Heart left ventricle (tissue), 13 donors: ENCODE results near the gene FREM2.

Source experiments
- CTCF ChIP-seq, 12 donors: fragments of 200-600 bp; sonication (generic) in 4 of 12; IDR thresholded peaks; one replicate each; pipeline versions ENCODE4 v1.5.0 to v1.8.0; 2018 to 2022; ENCODE audit warnings: antibody characterized with exemption in 12 of 12, mild to moderate bottlenecking in 5 of 12
- POLR2A ChIP-seq, 2 donors: fragments of 450-650 bp; IDR thresholded peaks; one replicate each; pipeline ENCODE4 v1.6.1; 2017; ENCODE audit warnings: antibody characterized with exemption in 2 of 2, mild to moderate bottlenecking in 2 of 2, moderate library complexity in 2 of 2
- donor health status: ischemic (EF 13 %, LVEDD 7.1; RV severe dilation, severe dysfunction).
- donor health status: DM: no; HTN: yes; CAD: no.
- donor health status: DM: no; HTN: no; CAD: no.
- donor health status: ischemic (EF 25% LVEDD 6.9; RV normal size, moderate dysfunction).
- donor health status: ischemic (EF 25% LVEDD 5.7; RV mildly dilated, moderate dysfunction).
- donor health status: ischemic (EF 35%, LVEDD 5.7; RV mildly dilated, moderate dysfunction).
- donor health status: nonischemic (EF 11% LVEDD 7.7; RV severe dilation, severe dysfunction).
- donor health status: DM: yes; HTN: yes; CAD: no.
- donor health status: PGD.
- donor health status: ischemic (EF 29% LVEDD 5.4; RV normal size, mild dysfunction).
- donor health status: nonischemic (EF 23%, LVEDD 6.1; RV moderate dilation, normal function).

DNA sequence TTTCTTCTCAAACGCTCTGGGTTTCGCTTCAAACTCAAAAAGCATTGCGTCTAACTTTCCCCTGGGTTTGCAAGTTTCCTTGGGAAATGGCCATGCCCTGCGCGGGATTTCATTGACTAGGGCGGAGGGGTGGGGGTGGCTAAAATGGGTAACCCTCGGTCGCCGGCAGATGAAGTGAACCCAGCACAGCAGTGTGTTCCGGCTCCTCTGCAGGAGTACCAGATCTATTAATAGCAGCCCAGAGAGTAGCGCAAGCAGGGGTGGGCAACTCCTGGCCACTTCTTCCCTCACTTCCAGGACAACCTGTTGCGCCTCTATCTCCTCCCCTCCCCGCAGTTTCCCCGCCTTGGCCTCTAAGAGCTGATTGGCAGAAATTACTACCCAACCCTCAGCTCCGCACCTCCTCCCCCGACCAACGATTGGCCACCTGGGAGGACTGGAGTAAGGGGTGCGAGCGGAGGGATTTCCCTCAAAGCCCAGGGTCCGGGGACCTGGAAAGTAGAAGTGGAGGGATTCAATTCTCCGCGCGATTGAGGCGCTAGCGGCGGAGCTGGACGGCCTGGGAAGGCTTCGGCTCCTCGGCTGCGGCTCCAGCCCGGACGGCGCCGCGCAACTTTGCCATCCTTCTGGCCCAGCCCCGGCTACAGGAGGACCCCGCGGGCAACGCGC, at the start of gene FREM2:
- TF ChIP-seq CTCF (IDR thresholded peaks at IDR 0.05): no peak
- TF ChIP-seq POLR2A (IDR thresholded peaks at IDR 0.05): no peak
